Neuronal stem cell (in vitro differentiated cells): Measurements from ENCODE around the gene ZNRF4.

Experiments used
- DNase-seq: peaks from one replicate; pipeline ENCODE4 v3.0.0-alpha.2; 2013; ENCODE audit warnings: low spot score
- H2AFZ ChIP-seq: one replicate; pipeline ENCODE4 v1.6.1; 2013; ENCODE audit warnings: mild to moderate bottlenecking, low read length, inconsistent platforms
- H2AK5ac ChIP-seq: 2 replicates; pipeline ENCODE4 v1.6.1; 2013; ENCODE audit warnings: low read depth, mild to moderate bottlenecking, inconsistent platforms, low read length, moderate library complexity, mixed read lengths
- H2BK120ac ChIP-seq: 2 replicates; pipeline ENCODE4 v1.6.1; 2013; ENCODE audit warnings: low read depth, mild to moderate bottlenecking, inconsistent platforms, low read length, moderate library complexity, mixed read lengths
- H2BK12ac ChIP-seq: one replicate; pipeline ENCODE4 v1.6.1; 2013; ENCODE audit warnings: low read length, inconsistent platforms
- H2BK15ac ChIP-seq: 2 replicates; pipeline ENCODE4 v1.6.1; 2013; ENCODE audit warnings: mild to moderate bottlenecking, low read length, inconsistent platforms, mixed read lengths
- H2BK5ac ChIP-seq: one replicate; pipeline ENCODE4 v1.6.1; 2013; ENCODE audit warnings: inconsistent platforms, mild to moderate bottlenecking, low read length, moderate library complexity
- H3K14ac ChIP-seq: one replicate; pipeline ENCODE4 v1.6.1; 2013; ENCODE audit warnings: low read length, inconsistent platforms
- H3K18ac ChIP-seq: 2 replicates; pipeline ENCODE4 v1.6.1; 2013; ENCODE audit warnings: low read length, inconsistent platforms
- H3K23ac ChIP-seq: 2 replicates; pipeline ENCODE4 v1.6.1; 2013; ENCODE audit warnings: low read depth, mild to moderate bottlenecking, mixed read lengths, low read length, inconsistent platforms; ENCODE audit not compliant: poor library complexity
- H3K27ac ChIP-seq: replicated peaks from 3 replicates; pipeline ENCODE4 v1.5.1; 2013; ENCODE audit warnings: low read length, inconsistent platforms
- H3K27me3 ChIP-seq, 3 experiments: 2 replicates each; pipeline ENCODE4 v1.6.1; 2013; ENCODE audit warnings: low read length in 3 of 3, mild to moderate bottlenecking in 2 of 3, inconsistent platforms in 1 of 3, low read depth in 1 of 3, mixed read lengths in 1 of 3, moderate library complexity in 1 of 3; ENCODE audit not compliant: control insufficient read depth in 3 of 3, insufficient read depth in 3 of 3
- H3K36me3 ChIP-seq, 2 donors: replicated peaks in 1 of 2; 2 replicates each; pipeline ENCODE4 v1.6.1; 2013; ENCODE audit warnings: low read length in 2 of 2; ENCODE audit not compliant: control insufficient read depth in 2 of 2, insufficient read depth in 2 of 2
- H3K4ac ChIP-seq: 2 replicates; pipeline ENCODE4 v1.6.1; 2013; ENCODE audit warnings: inconsistent platforms, mild to moderate bottlenecking, low read length, moderate library complexity
- H3K4me1 ChIP-seq, 2 donors: 1 replicate in 1 of 2; 2 replicates in 1 of 2; pipeline ENCODE4 v1.6.1; 2013; ENCODE audit warnings: low read length in 2 of 2, low read depth in 1 of 2; ENCODE audit not compliant: control insufficient read depth in 2 of 2, insufficient read depth in 1 of 2
- H3K4me2 ChIP-seq: one replicate; pipeline ENCODE4 v1.6.1; 2013; ENCODE audit warnings: mild to moderate bottlenecking, low read length, inconsistent platforms; ENCODE audit not compliant: insufficient read depth, poor library complexity, severe bottlenecking
- H3K4me3 ChIP-seq, 2 donors: 2 replicates each; pipeline ENCODE4 v1.5.1; 2013; ENCODE audit warnings: low read length in 2 of 2, mild to moderate bottlenecking in 2 of 2, inconsistent platforms in 1 of 2, moderate library complexity in 1 of 2
- H3K79me1 ChIP-seq: one replicate; pipeline ENCODE4 v1.6.1; 2013; ENCODE audit warnings: low read depth, mild to moderate bottlenecking, inconsistent platforms, low read length, moderate library complexity
- H3K9ac ChIP-seq: one replicate; pipeline ENCODE4 v1.6.1; 2013; ENCODE audit warnings: mild to moderate bottlenecking, low read depth, low read length, inconsistent platforms; ENCODE audit not compliant: poor library complexity
- H3K9me3 ChIP-seq, 2 donors: replicated peaks in 1 of 2; 2 replicates each; pipeline versions ENCODE3 to v1.6.1; 2013; ENCODE audit warnings: low read length in 2 of 2, mild to moderate bottlenecking in 2 of 2, inconsistent platforms in 1 of 2, low read depth in 1 of 2, mixed read lengths in 1 of 2, moderate library complexity in 1 of 2; ENCODE audit not compliant: control insufficient read depth in 2 of 2, insufficient read depth in 1 of 2
- H4K8ac ChIP-seq: one replicate; pipeline ENCODE4 v1.6.1; 2013; ENCODE audit warnings: low read depth, mild to moderate bottlenecking, inconsistent platforms, low read length, moderate library complexity
- H4K91ac ChIP-seq: one replicate; pipeline ENCODE4 v1.6.1; 2013; ENCODE audit warnings: low read length, low read depth, mild to moderate bottlenecking, inconsistent platforms; ENCODE audit not compliant: poor library complexity
- WGBS, 2 donors: extraction: QIAGEN DNeasy Blood & Tissue Kit; methylation state at CpG; one replicate each; pipeline ENCODE4 v1.1.7; 2013; ENCODE audit warnings: missing lambda C conversion rate in 2 of 2, mixed read lengths in 1 of 2; ENCODE audit not compliant: insufficient read length in 2 of 2, insufficient replicate concordance in 1 of 2; ENCODE audit errors: extremely low coverage in 2 of 2; 5-methylcytosine and 5-hydroxymethylcytosine counted together

The ZNRF4 gene

GRCh38 chr19:5452594-5453565 is 2.3 kb upstream of the ZNRF4 start:
- Histone ChIP-seq H4K8ac (no peak overlapping the region), H2BK5ac (peak overlapping the region; percentile 3), H3K27ac (no peak overlapping the region), H4K91ac (no peak overlapping the region), H3K18ac (peak overlapping the region; percentile 84), H3K9me3 (peaks cover 2 to 4% of the 10 kb centered on the region in 2 donors), H2BK120ac (peak overlapping the region; percentile 10), H3K23ac (peak overlapping the region; percentile 11), H3K4ac (no peak overlapping the region), H2AK5ac (peak overlapping the region; percentile 59), H2BK15ac (peak overlapping the region; percentile 25), H3K9ac (peak overlapping the region; percentile 9), H3K14ac (no peak overlapping the region), H3K4me2 (no peak overlapping the region), H3K27me3 (no peaks in the 10 kb centered on the region), H2AFZ (no peak overlapping the region), H3K36me3 (no peaks in the 10 kb centered on the region), H3K4me3 (peak overlapping the region in 1 of 2 donors; percentile 65), H3K4me1 (peaks cover 0 to 2% of the 10 kb centered on the region in 2 donors), H3K79me1 (peaks cover 2% of the 10 kb centered on the region), H2BK12ac (peak overlapping the region; percentile 63)
- no peak for DNase-seq
- WGBS, 2 donors: no CpG with 5 or more reads among the region's 16 CpGs

GRCh38 chr19:5454743-5455142 is 474 bp upstream of the ZNRF4 start:
- no peak overlapping the region for H3K9ac ChIP-seq
- WGBS, 2 donors: no CpG with 5 or more reads among the region's 5 CpGs
- peaks cover 0 to 2% of the 10 kb centered on the region in 2 donors for H3K4me1 ChIP-seq
- peak overlapping the region; percentile 5 for H2BK120ac ChIP-seq
- peaks cover 2 to 4% of the 10 kb centered on the region in 2 donors for H3K9me3 ChIP-seq
- H3K36me3 ChIP-seq: no peaks in the 10 kb centered on the region
- H2AK5ac ChIP-seq: peak overlapping the region; percentile 100
- no peaks in the 10 kb centered on the region for H3K27me3 ChIP-seq
- no peak overlapping the region for H2BK15ac ChIP-seq
- no peak overlapping the region for H3K4ac ChIP-seq
- H3K27ac ChIP-seq: no peak overlapping the region
- no peak overlapping the region for H3K23ac ChIP-seq
- no peak overlapping the region for H3K18ac ChIP-seq
- no peak for DNase-seq
- H3K79me1 ChIP-seq: peaks cover 2% of the 10 kb centered on the region
- no peak overlapping the region for H3K14ac ChIP-seq
- H2BK12ac ChIP-seq: no peak overlapping the region
- no peak overlapping the region for H3K4me2 ChIP-seq
- no peak overlapping the region for H2BK5ac ChIP-seq
- H2AFZ ChIP-seq: no peak overlapping the region
- no peak overlapping the region for H3K4me3 ChIP-seq
- H4K91ac ChIP-seq: no peak overlapping the region
- no peak overlapping the region for H4K8ac ChIP-seq

GRCh38 chr19:5456130-5456840 is 1.1 kb downstream of the ZNRF4 start:
- peak overlapping the region; percentile 75 for H4K91ac ChIP-seq
- no peak overlapping the region for H3K4me2 ChIP-seq
- H3K23ac ChIP-seq: peak overlapping the region; percentile 78
- H2AK5ac ChIP-seq: peak overlapping the region; percentile 100
- no peak for DNase-seq
- H2AFZ ChIP-seq: no peak overlapping the region
- H3K4ac ChIP-seq: peak overlapping the region; percentile 81
- peak overlapping the region; percentile 93 for H2BK5ac ChIP-seq
- H3K9me3 ChIP-seq: peaks cover 2 to 4% of the 10 kb centered on the region in 2 donors
- no peak overlapping the region for H2BK120ac ChIP-seq
- H3K4me3 ChIP-seq: no peak overlapping the region
- no CpG with 5 or more reads among the region's 35 CpGs for WGBS, 2 donors
- peak overlapping the region; percentile 97 for H2BK15ac ChIP-seq
- H3K18ac ChIP-seq: peak overlapping the region; percentile 91
- H3K14ac ChIP-seq: peak overlapping the region; percentile 98
- H3K27me3 ChIP-seq: no peaks in the 10 kb centered on the region
- H3K79me1 ChIP-seq: peaks cover 2% of the 10 kb centered on the region
- H3K4me1 ChIP-seq: peaks cover 0 to 2% of the 10 kb centered on the region in 2 donors
- no peak overlapping the region for H4K8ac ChIP-seq
- peak overlapping the region; percentile 33 for H3K9ac ChIP-seq
- H3K27ac ChIP-seq: no peak overlapping the region
- peak overlapping the region; percentile 92 for H2BK12ac ChIP-seq
- H3K36me3 ChIP-seq: no peaks in the 10 kb centered on the region

- Histone ChIP-seq H2BK15ac (no peak overlapping the region), H2BK120ac (no peak overlapping the region), H3K4me2 (no peak overlapping the region), H2BK5ac (peak overlapping the region; percentile 93), H2AK5ac (peak overlapping the region; percentile 100), H3K27ac (no peak overlapping the region), H4K8ac (no peak overlapping the region), H3K79me1 (peaks cover 2% of the 10 kb centered on the region), H3K9ac (peak overlapping the region; percentile 14), H3K18ac (peak overlapping the region; percentile 73), H3K14ac (peak overlapping the region; percentile 65), H3K4me1 (peaks cover 0 to 2% of the 10 kb centered on the region in 2 donors), H2BK12ac (peak overlapping the region; percentile 92), H3K23ac (no peak overlapping the region), H3K27me3 (no peaks in the 10 kb centered on the region), H3K4me3 (no peak overlapping the region), H3K36me3 (no peaks in the 10 kb centered on the region), H3K4ac (no peak overlapping the region), H3K9me3 (peaks cover 4% of the 10 kb centered on the region in 2 donors), H4K91ac (no peak overlapping the region), H2AFZ (no peak overlapping the region)
- WGBS, 2 donors: no CpG with 5 or more reads among the region's 16 CpGs
- no peak for DNase-seq
These were observed 1.6 kb downstream of the ZNRF4 start for GRCh38 chr19:5456841-5457200.
